OCI-M1 (cell line): ENCODE measurements around the gene ADH7.
"Not testable (repeated sequence)": the region's sequence is repeated elsewhere in the genome, so short reads cannot be mapped to it uniquely, and the experiment has no call there.

Source experiments
- DNase-seq: peaks from one replicate; lab custom pipeline; 2025; lab: John Stamatoyannopoulos, UW

Gene ADH7

DNA sequence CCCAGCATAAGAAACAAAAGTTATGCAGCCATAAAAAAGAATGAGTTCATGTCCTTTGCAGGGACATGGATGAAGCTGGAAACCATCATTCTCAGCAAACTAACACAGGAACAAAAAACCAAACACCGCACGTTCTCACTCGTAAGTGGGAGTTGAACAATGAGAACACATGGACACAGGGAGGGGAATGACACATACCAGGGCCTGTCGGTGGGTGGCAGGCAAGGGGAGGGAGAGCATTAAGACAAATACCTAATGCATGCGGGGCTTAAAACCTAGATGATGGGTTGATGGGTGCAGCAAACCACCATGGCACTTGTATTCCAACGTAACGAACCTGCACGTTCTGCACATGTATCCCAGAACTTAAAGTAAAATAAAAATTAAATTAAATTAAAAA is 19.4 kb downstream of the ADH7 start:
- not testable (repeated sequence) for DNase-seq

DNA sequence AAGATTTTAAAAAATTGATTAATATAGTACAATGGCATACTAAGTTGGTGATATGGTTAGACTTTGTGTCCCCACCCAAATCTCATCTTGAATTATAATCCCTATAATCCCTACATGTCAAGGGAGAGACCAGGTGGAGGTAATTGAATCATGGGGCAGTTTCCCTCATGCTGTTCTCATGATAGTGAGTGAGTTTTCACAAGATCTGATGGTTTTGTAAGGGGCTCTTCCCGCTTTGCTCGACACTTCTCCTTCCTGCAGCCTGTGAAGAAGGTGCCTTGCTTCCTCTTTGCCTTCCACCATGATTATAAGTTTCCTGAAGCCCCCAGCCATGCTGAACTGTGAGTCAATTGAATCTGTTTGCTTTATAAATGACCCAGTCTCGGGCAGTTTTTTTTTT is 20.2 kb downstream of the ADH7 start:
- not testable (repeated sequence) for DNase-seq

DNA sequence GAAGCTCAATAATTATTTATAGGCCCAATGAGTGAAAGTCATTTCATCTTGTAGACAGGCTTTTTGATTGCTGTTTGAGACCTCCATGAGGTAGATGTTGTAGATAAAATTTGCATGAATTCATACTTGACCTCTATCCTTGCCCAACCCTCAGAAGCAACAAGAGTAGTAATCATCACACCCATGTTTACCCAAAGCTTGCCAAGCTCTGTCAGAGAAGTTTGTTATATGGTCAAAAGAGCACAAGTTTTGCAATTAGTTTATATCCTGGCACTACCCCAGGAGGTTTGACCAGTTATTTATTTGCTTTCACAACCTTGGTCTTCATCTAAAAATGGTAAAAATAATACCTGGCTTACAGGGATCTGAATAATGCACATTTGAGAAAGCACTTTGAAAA is 20.7 kb downstream of the ADH7 start:
- no peak for DNase-seq

DNA sequence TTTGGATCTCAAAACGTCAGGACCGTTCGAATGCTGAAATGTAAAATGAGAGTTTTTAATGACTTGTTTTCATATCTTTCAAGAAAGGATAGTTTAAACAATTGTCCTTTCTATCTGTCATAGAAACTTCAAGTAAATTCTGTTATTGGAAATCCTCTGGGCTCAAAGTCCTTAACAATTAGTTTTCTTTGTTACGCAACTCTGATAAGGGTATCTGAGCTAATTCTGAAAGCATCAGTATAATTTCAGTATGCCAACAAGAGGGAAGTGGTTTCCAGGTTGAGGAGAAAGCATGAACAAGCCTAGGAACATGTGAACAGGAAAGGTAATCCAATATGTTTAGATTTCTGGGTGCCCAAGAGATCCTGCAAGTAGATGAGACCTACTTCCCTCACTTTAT is 22.0 kb downstream of the ADH7 start:
- no peak for DNase-seq

DNA sequence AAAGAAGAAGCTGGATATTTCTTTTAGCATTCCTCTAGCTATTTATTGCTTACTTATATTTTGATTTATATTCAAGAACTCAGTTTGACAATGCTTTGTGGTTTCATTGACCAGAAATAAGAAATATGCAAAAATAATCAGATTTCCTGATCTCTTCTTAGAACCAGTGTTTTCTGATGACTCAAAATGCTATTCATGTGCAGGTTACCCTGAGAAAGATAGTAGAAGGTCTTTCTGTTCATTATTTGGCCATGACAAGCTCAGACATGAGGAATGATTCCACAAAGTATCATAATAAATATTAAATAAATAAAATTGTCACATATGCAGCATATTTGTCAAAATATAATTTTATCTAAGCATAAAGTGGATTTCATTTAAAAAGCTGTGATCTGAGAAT is 24.1 kb downstream of the ADH7 start:
- no peak for DNase-seq

DNA sequence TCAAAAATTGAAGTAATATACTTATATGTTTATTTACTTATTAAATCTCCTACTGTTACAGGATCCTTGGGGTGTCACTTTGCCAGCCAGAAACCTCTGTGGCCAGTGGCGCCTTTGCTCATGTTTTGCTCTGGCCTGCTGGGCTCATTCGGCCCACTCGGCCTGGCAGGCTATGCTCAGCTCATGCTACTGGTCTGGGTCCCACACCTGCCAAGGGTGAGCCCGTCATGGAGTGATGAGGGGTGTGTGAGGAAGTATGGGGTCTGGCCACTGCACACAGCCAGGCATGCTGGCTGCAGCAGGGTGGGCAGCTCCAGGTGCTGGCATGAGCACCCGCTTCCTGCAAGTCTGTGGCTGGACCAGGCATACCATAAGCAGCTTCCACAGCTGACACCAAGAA is 25.1 kb downstream of the ADH7 start:
- DNase-seq = no peak

DNA sequence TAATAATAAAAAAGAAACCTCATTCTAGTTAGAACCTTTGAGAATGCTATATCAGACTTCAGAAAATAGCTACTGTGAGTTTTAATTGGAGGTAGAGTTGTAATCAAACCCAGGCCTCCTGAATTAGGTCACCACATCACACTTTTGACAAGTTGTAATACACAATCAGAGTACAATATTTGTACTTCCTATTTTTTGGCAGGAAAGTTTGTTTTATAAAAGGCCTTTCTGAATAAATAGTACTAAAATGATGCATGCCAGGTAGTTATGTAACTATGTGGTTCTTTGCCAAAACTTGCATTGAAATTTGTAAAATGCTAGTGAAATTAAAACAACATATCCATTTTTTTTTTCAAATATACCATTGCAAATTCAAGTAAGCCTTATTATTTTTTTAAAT is 26.8 kb downstream of the ADH7 start:
- no peak for DNase-seq

DNA sequence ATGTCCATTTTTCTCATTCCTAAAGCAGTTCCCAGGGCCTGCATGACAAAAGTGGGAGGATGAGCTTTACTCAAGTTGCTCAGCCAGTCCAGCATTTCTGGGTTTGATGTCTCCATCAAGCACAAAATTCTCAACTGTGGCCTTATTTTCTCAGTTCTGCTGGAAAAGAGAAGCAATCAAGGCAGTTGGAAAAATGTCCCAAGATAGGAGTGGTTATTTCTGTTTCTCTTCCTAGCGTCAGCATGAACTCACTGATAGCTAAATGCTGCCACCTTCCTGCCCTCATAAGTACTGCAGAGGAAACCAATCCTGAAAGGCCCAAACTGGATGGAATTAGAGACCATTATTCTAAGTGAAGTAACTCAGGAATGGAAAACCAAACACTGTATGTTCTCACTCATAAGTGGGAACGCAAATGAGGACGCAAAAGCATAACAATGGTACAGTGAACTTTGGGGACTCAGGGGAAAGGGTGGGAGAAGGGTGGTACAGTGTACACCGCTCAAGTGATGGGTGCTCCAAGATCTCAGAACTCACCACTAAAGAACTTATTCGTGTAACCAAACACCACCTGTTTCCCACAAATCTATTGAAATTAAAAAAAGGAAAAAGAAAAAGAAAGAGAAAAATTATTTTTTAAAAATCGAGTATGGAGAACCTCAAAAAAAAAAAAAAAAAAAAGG is 29.6 kb downstream of the ADH7 start:
- DNase-seq = peak; percentile 79

DNA sequence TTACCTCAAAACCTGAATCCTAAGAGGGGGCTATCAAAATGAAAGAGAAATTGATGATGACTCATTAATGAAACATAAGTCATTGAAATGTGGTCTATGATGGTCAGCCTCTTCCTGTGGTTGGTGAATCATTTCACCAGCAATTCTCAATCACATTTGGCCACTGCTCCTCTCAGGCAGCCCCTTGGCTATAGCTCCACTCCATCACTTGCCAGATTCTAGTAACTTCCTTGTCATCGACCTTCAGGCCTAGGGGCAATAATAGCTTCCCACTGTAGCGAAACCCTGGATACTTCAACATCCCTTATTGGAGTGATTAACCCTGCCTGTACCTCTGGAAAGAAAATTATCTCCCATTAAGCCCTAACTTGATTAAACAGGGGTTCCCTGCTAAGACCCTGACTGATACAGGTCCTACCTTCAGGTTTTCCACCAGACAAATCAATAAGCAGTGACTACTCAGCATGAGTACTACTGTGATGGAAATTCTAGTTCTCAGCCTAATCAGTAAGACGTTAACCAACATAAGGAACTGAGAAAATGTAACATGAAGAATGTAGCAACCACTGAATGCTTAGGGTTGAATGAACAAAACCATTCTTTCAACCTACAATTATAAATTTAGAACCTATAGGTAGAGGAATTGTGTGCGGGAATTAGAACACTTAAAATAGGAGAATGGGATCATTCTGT is 30.4 kb downstream of the ADH7 start:
- peak; percentile 23 for DNase-seq

DNA sequence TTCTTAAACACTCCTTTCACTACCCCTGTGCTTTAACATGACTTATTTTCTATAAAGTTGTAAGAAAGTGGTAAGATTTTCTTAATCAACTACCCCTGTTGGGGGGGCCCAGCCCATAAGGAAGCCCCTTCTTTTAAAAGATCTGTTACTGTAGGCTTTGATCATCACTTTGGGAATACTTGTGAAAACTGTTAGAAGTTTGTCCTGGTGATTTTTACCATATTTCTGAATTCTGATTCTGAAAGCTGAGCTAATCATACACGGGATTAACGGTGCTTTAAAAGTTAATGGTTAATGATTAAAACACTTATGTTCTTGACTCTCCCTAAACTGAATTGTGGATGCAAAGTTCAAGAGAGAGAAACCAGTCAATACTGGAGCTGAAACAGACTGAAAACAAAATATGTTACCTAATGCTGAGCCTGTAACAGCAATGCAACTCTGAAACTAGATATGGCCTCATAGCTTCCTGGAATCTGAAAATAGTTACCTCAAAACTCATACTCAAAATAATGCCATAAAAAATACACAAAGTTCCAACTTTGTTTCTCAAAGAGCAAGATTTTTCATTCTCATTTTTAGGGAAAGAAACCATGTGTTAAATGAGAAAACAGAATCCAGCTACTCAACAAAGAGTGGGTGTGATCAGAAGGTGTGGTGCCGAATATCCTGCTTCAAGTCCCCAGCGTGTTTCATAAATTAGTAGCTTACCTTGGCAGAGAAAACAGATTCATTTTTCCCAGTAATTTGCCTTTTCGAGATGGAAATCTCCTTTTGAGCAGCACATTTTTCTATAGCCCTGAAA is 31.6 kb downstream of the ADH7 start:
- no peak for DNase-seq

DNA sequence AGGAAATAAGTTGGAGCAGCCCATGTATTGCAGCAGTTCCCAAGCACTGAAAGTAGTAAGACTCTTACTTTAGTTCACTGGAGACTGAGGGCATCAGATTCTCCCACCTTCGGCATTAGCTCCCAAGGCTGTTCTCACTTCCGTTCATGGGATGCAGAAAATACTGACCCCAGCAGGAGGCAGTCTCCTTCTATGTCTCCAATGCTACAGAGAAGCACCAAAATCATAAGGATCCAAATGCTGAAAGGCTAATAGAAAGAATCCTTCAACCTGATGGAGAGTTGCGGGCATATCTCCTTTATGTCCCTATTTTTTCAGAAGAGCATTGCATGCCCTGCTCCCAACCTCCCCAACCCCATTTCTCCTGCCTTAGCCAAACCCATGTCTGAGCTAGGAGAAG is 32.4 kb downstream of the ADH7 start:
- DNase-seq = no peak

DNA sequence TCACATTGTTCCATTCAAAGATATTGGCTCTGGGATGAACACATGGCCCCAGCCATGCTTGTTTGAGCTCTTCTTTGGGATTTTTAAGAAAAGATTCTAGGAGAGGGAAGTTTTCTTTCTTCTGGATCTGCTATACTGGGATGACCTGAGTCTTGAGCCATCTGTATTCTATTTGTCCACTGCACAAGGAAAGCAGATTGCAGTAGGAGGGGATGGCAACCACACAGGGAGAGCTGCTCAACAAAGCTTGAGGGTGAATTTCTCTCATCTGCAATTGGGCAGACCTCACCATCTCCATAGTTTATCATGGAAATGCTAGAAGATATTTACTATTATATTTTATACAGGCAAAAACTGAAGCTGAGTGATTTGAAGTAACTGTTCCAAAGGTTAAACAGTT is 34.3 kb downstream of the ADH7 start:
- no peak for DNase-seq

DNA sequence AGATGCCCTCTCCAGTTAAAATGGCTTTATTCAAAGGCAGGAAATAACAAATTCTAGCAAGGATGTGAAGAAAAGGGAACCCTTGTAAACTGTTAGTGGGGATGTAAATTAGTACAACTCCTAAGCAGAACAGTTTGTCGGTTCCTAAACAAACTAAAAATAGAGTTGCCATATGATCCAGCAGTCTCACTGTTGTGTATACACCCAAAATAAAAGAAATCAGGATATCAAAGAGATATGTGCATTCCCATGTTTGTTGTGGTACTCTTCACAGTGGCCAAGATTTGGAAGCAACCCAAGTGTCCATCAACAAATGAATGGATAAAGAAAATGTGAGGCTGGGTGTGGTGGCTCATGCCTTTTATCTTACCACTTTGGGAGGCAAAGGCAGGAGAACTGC is 36.1 kb downstream of the ADH7 start:
- DNase-seq = no peak

DNA sequence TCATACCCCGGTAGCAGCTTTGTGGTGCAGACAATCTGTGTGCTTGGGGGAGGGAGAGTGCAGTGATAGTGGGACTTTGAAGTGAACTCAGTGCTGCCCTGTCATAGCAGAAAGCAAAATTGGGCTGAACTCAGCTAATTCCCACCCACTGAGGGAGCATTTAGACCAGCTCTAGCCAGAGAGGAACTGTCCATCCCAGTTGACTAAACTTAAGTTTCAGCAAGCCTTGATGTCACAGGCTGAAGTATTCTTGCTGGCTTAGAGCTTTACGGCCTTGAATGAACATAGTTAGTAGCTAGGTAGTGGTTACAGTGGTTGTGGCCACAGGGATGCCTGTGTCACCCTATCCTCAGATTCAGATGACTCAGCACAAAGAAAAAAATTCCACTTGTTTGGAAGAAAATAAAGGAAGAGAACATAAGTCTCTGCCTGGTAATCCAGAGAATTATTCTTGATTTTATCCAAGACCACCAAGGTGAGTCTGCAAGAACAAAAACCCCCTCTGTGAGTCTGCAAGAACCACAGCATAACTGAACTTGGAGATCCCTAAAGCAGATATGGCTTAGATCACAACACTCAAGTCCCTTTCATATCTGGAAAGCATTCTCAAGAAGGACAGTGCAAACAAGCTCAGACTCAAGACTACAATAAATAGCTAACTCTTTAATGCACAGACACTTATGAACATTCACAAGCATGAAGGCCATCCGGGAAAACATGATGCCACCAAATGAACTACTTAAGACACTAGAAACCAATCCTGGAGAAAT is 39.4 kb downstream of the ADH7 start:
- peak; percentile 39 for DNase-seq

DNA sequence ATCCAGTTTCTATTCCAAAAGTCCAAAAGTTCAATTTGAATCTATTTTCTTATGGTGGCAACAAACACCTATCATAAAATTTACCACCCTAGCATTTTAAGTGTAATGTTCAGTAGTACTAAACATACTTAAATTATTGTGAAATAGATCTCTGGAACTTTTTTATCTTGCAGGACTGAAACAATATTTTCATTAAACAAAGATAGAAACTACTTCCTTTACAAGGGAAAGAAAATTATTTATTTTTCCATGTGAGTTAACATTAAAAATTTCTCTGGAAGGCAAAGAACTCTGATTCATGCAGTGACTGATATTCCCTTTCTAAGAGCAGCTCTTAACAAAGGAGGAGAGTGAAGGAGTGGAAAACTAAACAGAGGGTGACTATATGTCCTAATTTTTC is 40.2 kb downstream of the ADH7 start:
- DNase-seq = no peak

DNA sequence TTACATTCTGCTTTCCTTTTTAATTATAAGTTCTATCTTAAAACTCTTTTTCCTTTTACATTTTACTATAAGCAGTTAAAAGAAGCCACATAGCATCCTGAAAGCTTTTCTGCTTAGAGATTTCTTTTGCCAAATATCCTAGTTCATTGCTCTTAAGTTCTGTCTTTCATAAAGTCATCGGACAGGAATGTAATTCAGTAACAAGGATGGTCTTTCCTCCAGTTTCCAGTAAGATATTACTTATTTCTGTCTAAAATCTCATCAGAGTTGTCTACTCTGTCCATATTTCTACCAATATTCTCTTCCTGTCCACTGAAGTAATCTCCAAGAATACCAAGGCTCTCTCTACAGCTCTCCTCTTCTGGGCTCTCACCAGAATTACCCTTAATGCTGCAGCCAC is 45.1 kb downstream of the ADH7 start:
- DNase-seq = no peak

DNA sequence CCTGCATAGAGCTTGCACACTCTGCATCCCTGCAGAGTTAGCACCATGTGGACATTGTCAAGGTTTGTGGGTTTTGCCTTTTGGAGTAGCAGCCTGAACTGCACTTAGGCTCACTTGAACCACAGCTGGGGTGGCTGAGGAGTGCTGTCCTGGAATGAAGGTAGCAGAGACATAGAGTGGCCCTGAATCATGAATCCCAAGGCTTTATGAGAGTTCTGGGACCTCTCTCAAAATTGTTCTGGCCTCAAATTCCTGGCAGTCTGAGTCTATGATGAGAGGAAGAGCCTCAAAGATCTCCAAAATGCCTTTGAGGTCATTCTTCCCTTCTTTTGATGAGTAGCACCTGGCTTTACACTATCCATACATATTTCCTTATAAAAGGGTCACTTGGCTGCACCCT is 45.5 kb downstream of the ADH7 start:
- no peak for DNase-seq

DNA sequence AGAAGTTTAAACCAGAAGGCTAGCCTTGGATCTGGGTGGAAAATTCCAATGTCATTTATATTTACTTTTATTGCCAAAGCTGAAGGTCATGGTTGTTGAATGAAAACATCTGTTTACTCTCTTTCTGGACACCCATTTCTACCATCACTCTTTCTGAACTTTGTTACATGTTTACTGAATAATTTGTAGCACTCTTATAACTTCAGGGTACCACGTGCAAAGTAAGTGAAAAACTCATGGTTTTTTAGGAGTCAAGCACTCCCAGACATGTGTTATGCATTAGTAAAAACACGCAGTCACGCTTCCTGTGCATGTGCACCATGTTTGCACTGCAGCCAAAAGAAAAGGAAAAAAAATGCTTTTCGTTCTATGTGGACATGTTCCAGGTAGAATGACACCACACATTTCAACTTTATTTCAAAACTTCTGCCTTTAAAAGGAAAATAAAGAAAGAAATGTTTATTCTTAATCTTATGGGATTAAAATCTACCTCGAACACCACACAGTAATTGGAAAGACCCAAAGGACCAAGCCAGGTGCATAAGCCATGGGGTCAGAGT is 51.2 kb downstream of the ADH7 start:
- no peak for DNase-seq

DNA sequence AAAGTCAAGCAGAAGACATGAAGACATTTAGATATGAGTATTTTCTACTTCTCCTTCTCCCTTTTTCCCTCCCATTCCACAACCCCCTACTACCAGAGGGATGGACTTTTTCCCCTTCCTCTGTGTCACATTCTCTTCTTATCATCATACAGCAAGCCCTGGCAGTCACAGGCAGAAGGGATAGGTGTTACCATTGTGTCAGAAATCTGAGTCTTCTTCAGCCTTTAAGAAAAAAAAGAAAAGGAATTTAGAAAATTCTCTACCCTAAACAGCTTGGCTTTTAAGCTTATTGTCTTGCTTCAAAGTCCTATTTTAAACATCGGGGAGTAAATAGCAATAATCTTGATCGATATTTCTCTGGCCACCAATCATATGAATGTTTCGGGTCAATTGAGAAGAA is 51.7 kb downstream of the ADH7 start:
- DNase-seq = no peak

DNA sequence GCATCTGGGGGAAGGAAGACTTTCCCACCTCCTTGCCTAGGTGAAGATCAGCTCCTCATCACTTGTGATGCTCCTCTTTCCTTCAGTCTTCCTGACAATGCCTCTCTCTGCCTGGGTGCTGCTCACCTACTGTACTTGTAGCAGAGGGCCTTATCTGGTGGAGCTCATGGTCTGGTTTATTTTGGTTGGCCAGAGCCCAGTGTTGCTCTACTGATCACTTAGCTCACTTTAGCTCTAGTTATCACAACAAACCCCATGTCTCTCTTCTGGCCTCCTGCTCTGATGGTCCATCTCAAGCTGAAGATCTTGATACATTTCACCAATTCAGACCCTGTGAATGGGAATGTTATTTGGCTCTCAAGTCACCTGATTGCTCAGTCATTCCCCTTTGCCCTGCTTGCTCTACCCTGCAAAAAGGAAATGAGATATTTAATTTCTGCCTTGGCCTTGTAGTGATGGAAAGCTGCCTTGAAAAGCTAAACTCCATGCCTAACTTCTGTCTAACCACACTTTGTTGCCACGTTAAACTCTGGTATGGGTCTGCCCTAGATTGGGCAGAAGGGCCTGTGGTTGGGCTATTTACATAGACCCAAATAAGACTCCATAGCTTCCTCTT is 52.3 kb downstream of the ADH7 start:
- DNase-seq = no peak

DNA sequence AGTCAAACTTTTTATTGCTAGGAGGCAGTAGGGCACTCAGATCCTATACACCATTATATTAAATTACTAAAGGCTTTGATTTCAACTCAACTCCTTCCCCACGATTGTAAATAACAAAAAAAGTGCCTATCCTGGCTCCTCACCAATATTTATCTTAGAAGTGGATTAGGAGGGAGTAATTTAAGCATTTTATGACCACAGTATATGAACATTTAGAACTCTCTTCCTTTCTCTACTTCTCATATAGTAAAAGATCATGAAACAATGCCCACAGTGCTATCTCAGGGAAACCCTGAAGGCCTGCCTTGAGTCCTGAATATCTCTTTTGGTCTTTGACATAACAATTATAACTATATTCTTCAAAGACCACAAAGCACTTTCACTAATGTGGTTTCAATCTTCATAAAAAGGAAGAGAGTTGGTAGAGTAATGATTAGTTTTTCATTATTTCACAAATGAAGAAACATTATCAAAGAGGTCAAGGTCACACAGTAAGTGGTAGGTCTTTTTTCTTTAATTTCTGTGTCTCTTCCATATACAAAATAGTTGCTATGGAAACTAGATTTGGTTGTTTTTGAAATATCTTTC is 53.5 kb downstream of the ADH7 start:
- DNase-seq = no peak
